Glutamatergic neuron (in vitro differentiated cells): Measurements from ENCODE around the gene CASP3. TPM values are rescaled to one million over a fixed set of nuclear protein-coding genes. Genes with fewer than 3 reads are reported as not detected.

Source experiments
- DNase-seq: peaks from one replicate; pipeline ENCODE4 v3.0.0; 2022
- H3K27ac Mint-ChIP-seq: one replicate; pipeline ENCODE4 v1.8.0; 2020; ENCODE audit warnings: mild to moderate bottlenecking, mixed read lengths, inconsistent platforms; ENCODE audit not compliant: unreplicated experiment
- H3K27me3 Mint-ChIP-seq: one replicate; pipeline ENCODE4 v1.8.0; 2020; ENCODE audit warnings: mild to moderate bottlenecking, moderate library complexity, mixed read lengths, inconsistent platforms; ENCODE audit not compliant: unreplicated experiment
- H3K36me3 Mint-ChIP-seq: one replicate; pipeline ENCODE4 v1.8.0; 2020; ENCODE audit warnings: mild to moderate bottlenecking, mixed read lengths, inconsistent platforms; ENCODE audit not compliant: unreplicated experiment
- H3K4me1 Mint-ChIP-seq: one replicate; pipeline ENCODE4 v1.8.0; 2020; ENCODE audit warnings: mild to moderate bottlenecking, low read depth, mixed read lengths, inconsistent platforms; ENCODE audit not compliant: unreplicated experiment
- H3K4me3 Mint-ChIP-seq: one replicate; pipeline ENCODE4 v1.8.0; 2020; ENCODE audit warnings: mild to moderate bottlenecking, mixed read lengths, inconsistent platforms; ENCODE audit not compliant: unreplicated experiment
- H3K9me3 Mint-ChIP-seq: one replicate; pipeline ENCODE4 v1.8.0; 2020; ENCODE audit warnings: mild to moderate bottlenecking, moderate library complexity, mixed read lengths, inconsistent platforms; ENCODE audit not compliant: unreplicated experiment
- total RNA-seq: library from RNA; stranded (reverse); fragmentation: NEBNext Ultra II Directional; extraction: Animal tissue kit (Norgen Biotek cat#: 25700); gene quantifications from one replicate; pipeline ENCODE4 v1.2.1, GENCODE V29; 2021; ENCODE audit not compliant: unreplicated experiment
- TF ChIP-seq, protein P1 (sequence below): fragments of 200-600 bp; sonication (generic); IDR thresholded peaks from one replicate; pipeline ENCODE4 v1.5.0; 2021; ENCODE audit not compliant: partially characterized antibody, unreplicated experiment

The CASP3 gene
- total RNA-seq, 1 donor from 2014 or later = 311 TPM

DNA sequence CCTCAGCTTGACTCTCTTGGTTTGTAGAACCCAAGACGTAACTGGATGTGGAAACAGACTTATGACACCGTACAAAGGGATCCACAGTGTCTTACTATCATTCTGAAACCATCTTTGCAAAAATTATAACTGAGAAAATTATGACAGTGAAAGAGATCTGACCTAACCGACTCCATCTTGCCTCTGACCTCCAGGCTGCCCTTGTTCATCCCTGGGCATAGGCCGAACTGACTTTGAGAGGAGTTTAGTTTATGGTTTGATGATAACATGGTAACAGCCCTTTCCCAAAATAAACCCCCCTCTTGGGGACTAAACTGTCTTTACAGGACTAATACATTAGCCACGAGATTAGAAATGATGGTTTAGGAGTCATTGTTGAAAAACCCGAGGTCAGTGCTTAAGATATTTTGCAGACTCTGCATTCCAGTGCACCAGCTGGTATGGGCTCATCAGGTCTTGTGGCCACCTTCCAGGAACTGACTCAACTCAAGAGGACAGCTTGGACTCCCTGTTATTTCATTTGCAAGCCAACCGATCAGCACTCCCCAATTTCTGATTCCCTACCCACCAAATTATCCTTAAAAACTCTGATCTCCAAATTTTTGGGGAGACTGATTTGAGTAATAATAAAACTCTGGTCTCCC, 49.6 kb downstream of the CASP3 start:
- peaks cover 2% of the 10 kb centered on the region for H3K9me3 Mint-ChIP-seq
- no peaks in the 10 kb centered on the region for H3K27me3 Mint-ChIP-seq
- DNase-seq = no peak
- no peaks in the 10 kb centered on the region for H3K36me3 Mint-ChIP-seq
- no peak overlapping the region for H3K27ac Mint-ChIP-seq
- TF ChIP-seq, protein P1, sequence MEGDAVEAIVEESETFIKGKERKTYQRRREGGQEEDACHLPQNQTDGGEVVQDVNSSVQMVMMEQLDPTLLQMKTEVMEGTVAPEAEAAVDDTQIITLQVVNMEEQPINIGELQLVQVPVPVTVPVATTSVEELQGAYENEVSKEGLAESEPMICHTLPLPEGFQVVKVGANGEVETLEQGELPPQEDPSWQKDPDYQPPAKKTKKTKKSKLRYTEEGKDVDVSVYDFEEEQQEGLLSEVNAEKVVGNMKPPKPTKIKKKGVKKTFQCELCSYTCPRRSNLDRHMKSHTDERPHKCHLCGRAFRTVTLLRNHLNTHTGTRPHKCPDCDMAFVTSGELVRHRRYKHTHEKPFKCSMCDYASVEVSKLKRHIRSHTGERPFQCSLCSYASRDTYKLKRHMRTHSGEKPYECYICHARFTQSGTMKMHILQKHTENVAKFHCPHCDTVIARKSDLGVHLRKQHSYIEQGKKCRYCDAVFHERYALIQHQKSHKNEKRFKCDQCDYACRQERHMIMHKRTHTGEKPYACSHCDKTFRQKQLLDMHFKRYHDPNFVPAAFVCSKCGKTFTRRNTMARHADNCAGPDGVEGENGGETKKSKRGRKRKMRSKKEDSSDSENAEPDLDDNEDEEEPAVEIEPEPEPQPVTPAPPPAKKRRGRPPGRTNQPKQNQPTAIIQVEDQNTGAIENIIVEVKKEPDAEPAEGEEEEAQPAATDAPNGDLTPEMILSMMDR = no peak
- H3K4me3 Mint-ChIP-seq = no peak overlapping the region
- no peaks in the 10 kb centered on the region for H3K4me1 Mint-ChIP-seq

DNA sequence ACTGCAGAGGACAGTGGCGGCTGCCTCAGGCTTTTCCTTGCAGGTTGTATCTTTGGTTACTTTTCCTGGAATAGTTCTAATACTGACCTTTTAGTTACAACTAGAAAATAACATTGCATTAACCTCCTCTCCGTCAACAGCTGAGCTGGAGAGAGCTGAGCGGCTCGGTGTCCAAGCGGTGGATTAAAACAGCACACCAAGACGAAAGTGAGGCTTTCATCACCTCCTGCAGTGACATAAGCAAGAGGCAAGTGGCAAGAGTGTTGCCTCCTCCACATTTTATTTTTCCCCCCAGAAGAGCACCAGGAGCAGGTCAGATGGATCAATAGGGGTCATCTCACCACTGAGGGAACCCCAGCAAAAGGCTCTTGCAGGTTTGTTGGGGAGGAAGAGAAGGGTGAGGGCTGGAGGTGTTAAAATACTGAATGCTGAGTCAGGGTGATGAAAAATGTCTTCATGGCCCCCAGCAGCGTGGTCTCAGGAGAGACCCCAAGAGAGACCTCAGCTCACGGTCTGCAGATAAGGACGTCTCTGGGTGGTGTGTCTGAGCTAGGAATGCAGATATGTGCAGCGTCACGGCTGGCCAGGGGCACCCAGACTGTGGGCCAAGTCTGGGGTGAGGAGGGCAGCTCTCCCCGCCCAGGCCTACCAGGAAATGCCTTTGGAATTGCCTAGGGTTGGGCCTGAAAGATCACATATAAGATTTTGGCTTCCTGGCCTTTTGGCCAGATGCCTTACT, 50.3 kb downstream of the CASP3 start:
- no peak for DNase-seq
- Mint-ChIP-seq H3K36me3 (no peaks in the 10 kb centered on the region), H3K9me3 (peaks cover 2% of the 10 kb centered on the region), H3K27me3 (no peaks in the 10 kb centered on the region), H3K4me1 (no peaks in the 10 kb centered on the region), H3K4me3 (no peak overlapping the region), H3K27ac (no peak overlapping the region)
- TF ChIP-seq, protein P1 = no peak

DNA sequence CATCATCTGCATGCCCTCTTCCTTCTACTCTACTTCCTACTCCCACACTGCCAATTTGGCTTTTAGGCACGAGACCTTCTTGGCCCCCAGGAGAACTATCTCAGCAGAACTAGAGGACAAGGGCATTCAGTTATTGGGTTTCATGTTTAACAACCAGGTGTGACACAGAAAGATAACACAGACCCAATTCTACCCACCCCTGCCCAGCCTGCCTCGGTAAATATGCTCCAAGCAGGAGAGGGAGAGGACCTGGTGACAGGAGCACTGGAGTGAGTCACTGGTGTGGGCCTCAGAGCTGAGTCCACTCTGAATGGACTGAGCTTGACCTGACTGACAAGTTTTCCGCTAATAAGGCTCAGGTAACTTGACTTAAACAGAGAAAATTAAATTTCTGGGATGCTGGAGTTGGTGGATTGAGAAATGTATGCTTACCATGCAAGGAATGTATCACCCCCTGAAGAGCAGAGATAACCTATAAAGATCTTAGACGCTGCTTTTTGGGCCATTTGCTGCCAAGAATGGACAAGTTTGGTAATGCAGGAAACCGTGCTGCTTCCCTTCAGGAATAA, 52.5 kb downstream of the CASP3 start:
- Mint-ChIP-seq H3K4me1 (no peaks in the 10 kb centered on the region), H3K9me3 (no peaks in the 10 kb centered on the region), H3K27me3 (no peaks in the 10 kb centered on the region), H3K27ac (no peak overlapping the region), H3K36me3 (no peaks in the 10 kb centered on the region), H3K4me3 (no peak overlapping the region)
- no peak for DNase-seq
- TF ChIP-seq, protein P1 = no peak

GRCh38 chr4:184596044-184596616, 53.1 kb downstream of the CASP3 start:
- no peaks in the 10 kb centered on the region for H3K36me3 Mint-ChIP-seq
- H3K4me3 Mint-ChIP-seq = no peak overlapping the region
- no peaks in the 10 kb centered on the region for H3K27me3 Mint-ChIP-seq
- H3K9me3 Mint-ChIP-seq = no peaks in the 10 kb centered on the region
- H3K27ac Mint-ChIP-seq = no peak overlapping the region
- DNase-seq = no peak
- TF ChIP-seq, protein P1 = no peak
- H3K4me1 Mint-ChIP-seq = no peaks in the 10 kb centered on the region
